ENCODE results near the gene PCNT. TPM values are rescaled to one million over a fixed set of nuclear protein-coding genes. Genes with fewer than 3 reads are reported as not detected.

The PCNT gene
- total and polyA plus RNA-seq, 2 of the 8 experiments (the other 6 are each of a cell fraction or from before 2014, with no cell fraction given): 9.9 to 45.1 TPM

DNA sequence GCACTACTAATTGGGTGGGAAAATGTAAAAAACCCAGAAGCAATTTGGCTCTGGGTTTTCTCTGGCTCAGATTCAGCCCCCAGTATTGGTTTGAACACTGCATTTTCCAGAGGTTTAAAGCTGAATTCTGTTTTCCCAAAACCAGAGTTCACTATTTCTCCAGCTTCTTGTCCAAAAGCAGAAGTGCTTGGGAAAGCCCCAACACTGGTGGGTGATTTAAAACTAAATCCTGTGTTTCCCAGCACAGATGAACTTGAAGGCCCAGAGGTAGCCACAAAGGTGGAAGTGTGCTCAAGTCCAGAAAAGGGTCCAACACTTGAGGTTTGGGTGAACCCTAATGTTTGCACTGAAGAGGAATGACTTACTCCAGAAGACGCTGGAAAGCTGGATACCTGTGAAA, 39.2 kb upstream of the PCNT start (continued):
- TF ChIP-seq, protein P1, sequence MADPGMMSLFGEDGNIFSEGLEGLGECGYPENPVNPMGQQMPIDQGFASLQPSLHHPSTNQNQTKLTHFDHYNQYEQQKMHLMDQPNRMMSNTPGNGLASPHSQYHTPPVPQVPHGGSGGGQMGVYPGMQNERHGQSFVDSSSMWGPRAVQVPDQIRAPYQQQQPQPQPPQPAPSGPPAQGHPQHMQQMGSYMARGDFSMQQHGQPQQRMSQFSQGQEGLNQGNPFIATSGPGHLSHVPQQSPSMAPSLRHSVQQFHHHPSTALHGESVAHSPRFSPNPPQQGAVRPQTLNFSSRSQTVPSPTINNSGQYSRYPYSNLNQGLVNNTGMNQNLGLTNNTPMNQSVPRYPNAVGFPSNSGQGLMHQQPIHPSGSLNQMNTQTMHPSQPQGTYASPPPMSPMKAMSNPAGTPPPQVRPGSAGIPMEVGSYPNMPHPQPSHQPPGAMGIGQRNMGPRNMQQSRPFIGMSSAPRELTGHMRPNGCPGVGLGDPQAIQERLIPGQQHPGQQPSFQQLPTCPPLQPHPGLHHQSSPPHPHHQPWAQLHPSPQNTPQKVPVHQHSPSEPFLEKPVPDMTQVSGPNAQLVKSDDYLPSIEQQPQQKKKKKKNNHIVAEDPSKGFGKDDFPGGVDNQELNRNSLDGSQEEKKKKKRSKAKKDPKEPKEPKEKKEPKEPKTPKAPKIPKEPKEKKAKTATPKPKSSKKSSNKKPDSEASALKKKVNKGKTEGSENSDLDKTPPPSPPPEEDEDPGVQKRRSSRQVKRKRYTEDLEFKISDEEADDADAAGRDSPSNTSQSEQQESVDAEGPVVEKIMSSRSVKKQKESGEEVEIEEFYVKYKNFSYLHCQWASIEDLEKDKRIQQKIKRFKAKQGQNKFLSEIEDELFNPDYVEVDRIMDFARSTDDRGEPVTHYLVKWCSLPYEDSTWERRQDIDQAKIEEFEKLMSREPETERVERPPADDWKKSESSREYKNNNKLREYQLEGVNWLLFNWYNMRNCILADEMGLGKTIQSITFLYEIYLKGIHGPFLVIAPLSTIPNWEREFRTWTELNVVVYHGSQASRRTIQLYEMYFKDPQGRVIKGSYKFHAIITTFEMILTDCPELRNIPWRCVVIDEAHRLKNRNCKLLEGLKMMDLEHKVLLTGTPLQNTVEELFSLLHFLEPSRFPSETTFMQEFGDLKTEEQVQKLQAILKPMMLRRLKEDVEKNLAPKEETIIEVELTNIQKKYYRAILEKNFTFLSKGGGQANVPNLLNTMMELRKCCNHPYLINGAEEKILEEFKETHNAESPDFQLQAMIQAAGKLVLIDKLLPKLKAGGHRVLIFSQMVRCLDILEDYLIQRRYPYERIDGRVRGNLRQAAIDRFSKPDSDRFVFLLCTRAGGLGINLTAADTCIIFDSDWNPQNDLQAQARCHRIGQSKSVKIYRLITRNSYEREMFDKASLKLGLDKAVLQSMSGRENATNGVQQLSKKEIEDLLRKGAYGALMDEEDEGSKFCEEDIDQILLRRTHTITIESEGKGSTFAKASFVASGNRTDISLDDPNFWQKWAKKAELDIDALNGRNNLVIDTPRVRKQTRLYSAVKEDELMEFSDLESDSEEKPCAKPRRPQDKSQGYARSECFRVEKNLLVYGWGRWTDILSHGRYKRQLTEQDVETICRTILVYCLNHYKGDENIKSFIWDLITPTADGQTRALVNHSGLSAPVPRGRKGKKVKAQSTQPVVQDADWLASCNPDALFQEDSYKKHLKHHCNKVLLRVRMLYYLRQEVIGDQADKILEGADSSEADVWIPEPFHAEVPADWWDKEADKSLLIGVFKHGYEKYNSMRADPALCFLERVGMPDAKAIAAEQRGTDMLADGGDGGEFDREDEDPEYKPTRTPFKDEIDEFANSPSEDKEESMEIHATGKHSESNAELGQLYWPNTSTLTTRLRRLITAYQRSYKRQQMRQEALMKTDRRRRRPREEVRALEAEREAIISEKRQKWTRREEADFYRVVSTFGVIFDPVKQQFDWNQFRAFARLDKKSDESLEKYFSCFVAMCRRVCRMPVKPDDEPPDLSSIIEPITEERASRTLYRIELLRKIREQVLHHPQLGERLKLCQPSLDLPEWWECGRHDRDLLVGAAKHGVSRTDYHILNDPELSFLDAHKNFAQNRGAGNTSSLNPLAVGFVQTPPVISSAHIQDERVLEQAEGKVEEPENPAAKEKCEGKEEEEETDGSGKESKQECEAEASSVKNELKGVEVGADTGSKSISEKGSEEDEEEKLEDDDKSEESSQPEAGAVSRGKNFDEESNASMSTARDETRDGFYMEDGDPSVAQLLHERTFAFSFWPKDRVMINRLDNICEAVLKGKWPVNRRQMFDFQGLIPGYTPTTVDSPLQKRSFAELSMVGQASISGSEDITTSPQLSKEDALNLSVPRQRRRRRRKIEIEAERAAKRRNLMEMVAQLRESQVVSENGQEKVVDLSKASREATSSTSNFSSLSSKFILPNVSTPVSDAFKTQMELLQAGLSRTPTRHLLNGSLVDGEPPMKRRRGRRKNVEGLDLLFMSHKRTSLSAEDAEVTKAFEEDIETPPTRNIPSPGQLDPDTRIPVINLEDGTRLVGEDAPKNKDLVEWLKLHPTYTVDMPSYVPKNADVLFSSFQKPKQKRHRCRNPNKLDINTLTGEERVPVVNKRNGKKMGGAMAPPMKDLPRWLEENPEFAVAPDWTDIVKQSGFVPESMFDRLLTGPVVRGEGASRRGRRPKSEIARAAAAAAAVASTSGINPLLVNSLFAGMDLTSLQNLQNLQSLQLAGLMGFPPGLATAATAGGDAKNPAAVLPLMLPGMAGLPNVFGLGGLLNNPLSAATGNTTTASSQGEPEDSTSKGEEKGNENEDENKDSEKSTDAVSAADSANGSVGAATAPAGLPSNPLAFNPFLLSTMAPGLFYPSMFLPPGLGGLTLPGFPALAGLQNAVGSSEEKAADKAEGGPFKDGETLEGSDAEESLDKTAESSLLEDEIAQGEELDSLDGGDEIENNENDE (IDR thresholded peaks at IDR 0.05; ENCODE audit: insufficient replicate concordance, low read length): no peak
- TF ChIP-seq PHF8 (conservative IDR thresholded peaks at IDR 0.05; ENCODE audit: low read depth, low read length): no peak
- TF ChIP-seq CHD2 (IDR thresholded peaks at IDR 0.05; ENCODE audit: low read length): no peak
- no peak for TF ChIP-seq RBBP5 (IDR thresholded peaks at IDR 0.05; ENCODE audit: borderline replicate concordance, low read depth, low read length)
- no peak for TF ChIP-seq ASH2L (IDR thresholded peaks at IDR 0.05; ENCODE audit: low read length)
- no peak for TF ChIP-seq KDM1A (IDR thresholded peaks at IDR 0.05; ENCODE audit: borderline replicate concordance, low read length)
- no peak for TF ChIP-seq CBX8 (IDR thresholded peaks at IDR 0.05; ENCODE audit: borderline replicate concordance, low read depth, low read length)
- no peak for TF ChIP-seq CTBP2 (IDR thresholded peaks at IDR 0.05; ENCODE audit: borderline replicate concordance, insufficient read depth, insufficient read length, low read length)
